Measurements from ENCODE around the gene PYCR2.

GRCh38 chr1:225941942-225942222 is 17.8 kb upstream of the PYCR2 start:
- TF ChIP-seq REST (IDR thresholded peaks at IDR 0.05) (no peak), CTCF (IDR thresholded peaks at IDR 0.05) (no peak), PBX3 (IDR thresholded peaks at IDR 0.05) (no peak), EP300 (IDR thresholded peaks at IDR 0.05) (no peak), MAFK (IDR thresholded peaks at IDR 0.05; ENCODE audit: partially characterized antibody) (no peak), CBX8 (IDR thresholded peaks at IDR 0.05) (no peak), POLR2A (IDR thresholded peaks at IDR 0.05; ENCODE audit: low read length) (no peak), MYC (IDR thresholded peaks at IDR 0.05; ENCODE audit: borderline replicate concordance, low read length) (no peak), RNF2 (IDR thresholded peaks at IDR 0.05; ENCODE audit: borderline replicate concordance, low read depth) (no peak), SMC3 (IDR thresholded peaks at IDR 0.05) (no peak), ESRRA (IDR thresholded peaks at IDR 0.05; ENCODE audit: borderline replicate concordance, low read length) (no peak), PHF8 (IDR thresholded peaks at IDR 0.05; ENCODE audit: borderline replicate concordance, low read depth) (no peak)
- TF ChIP-seq, protein P1, sequence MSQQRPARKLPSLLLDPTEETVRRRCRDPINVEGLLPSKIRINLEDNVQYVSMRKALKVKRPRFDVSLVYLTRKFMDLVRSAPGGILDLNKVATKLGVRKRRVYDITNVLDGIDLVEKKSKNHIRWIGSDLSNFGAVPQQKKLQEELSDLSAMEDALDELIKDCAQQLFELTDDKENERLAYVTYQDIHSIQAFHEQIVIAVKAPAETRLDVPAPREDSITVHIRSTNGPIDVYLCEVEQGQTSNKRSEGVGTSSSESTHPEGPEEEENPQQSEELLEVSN (IDR thresholded peaks at IDR 0.05; ENCODE audit: borderline replicate concordance, low read depth), result no peak

Data from A549 (cell line).